Epithelial cell of esophagus (primary cell): ENCODE data around the gene KIF16B.

Source experiments
- DNase-seq: peaks from one replicate; pipeline ENCODE4 v3.0.0; 2010; ENCODE audit warnings: low read depth
- H3K4me3 ChIP-seq: 2 replicates; pipeline ENCODE4 v1.5.1; 2011; ENCODE audit warnings: mild to moderate bottlenecking, low read length, control low read depth
- TF ChIP-seq, protein P1 (sequence below): IDR thresholded peaks from 2 replicates; pipeline ENCODE4 v1.5.1; 2011; ENCODE audit warnings: low read depth, mild to moderate bottlenecking, low read length, control low read depth, inconsistent platforms; ENCODE audit not compliant: insufficient read depth; ENCODE audit errors: missing control alignments

The KIF16B gene

GRCh38 chr20:16556301-16556700 is 16.9 kb downstream of the KIF16B start:
- TF ChIP-seq, protein P1, sequence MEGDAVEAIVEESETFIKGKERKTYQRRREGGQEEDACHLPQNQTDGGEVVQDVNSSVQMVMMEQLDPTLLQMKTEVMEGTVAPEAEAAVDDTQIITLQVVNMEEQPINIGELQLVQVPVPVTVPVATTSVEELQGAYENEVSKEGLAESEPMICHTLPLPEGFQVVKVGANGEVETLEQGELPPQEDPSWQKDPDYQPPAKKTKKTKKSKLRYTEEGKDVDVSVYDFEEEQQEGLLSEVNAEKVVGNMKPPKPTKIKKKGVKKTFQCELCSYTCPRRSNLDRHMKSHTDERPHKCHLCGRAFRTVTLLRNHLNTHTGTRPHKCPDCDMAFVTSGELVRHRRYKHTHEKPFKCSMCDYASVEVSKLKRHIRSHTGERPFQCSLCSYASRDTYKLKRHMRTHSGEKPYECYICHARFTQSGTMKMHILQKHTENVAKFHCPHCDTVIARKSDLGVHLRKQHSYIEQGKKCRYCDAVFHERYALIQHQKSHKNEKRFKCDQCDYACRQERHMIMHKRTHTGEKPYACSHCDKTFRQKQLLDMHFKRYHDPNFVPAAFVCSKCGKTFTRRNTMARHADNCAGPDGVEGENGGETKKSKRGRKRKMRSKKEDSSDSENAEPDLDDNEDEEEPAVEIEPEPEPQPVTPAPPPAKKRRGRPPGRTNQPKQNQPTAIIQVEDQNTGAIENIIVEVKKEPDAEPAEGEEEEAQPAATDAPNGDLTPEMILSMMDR, result no peak
- no peak overlapping the region for H3K4me3 ChIP-seq
- DNase-seq, result peak; percentile 78

- no peak overlapping the region for H3K4me3 ChIP-seq
- TF ChIP-seq, protein P1, result no peak
- DNase-seq, result peak; percentile 16
Observed at GRCh38 chr20:16555754-16556153, 17.5 kb downstream of the KIF16B start.

- TF ChIP-seq, protein P1, result no peak
- no peak overlapping the region for H3K4me3 ChIP-seq
- DNase-seq, result peak; percentile 11
Observed at GRCh38 chr20:16554766-16555543, 18.3 kb downstream of the KIF16B start.

DNA sequence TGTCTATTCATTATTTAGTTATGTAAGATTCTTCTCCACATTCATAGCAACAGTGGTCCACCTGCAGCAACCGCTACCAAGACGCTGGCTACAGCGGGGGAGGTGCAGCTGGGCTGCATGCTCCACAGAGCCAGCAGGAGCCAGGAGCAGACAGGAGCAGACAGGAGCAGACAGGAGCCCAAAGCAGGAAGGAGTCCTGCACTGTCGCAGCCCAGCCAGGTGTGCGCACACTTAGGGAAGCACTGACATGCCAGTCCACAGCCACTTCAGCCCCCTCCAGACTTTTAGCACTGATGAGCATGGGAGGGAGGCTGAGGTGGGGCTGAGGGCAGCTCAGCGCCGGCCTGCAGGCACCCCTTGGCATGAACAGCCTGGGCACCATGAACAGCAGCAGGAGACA is 19.6 kb downstream of the KIF16B start:
- TF ChIP-seq, protein P1, result no peak
- peak; percentile 8 for DNase-seq
- no peak overlapping the region for H3K4me3 ChIP-seq

DNA sequence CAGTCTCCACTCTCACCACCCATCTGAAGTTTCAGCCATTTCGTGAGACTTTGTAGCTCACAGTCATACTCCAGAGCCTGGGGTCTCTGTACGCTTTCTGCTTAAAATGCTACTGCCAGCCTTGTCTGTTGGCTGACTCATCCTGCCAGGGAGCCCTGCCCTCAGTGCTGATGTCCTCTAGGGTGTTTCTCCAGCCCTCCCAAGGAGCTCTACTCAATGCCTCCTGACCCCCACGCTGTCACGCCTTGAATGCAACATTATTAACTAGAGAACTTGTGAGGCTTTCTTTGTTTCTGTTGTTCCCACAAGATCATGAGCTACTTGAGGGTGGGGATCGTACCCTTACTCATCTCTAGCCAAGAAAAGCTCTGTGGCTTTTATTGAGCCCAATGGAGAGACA is 20.1 kb downstream of the KIF16B start:
- no peak overlapping the region for H3K4me3 ChIP-seq
- TF ChIP-seq, protein P1, result no peak

GRCh38 chr20:16552015-16552414 is 21.2 kb downstream of the KIF16B start:
- no peak overlapping the region for H3K4me3 ChIP-seq
- DNase-seq, result no peak
- TF ChIP-seq, protein P1, result no peak

More for the DNA sequence above, 20.1 kb downstream of the KIF16B start:
- no peak for DNase-seq

- TF ChIP-seq, protein P1, result no peak
Observed at GRCh38 chr20:16551607-16552006, 21.6 kb downstream of the KIF16B start.

More at GRCh38 chr20:16551607-16552006, 21.6 kb downstream of the KIF16B start:
- DNase-seq, result no peak
- H3K4me3 ChIP-seq, result no peak overlapping the region
